Loucy (cell line): ENCODE data around the gene TFPI2.

ENCODE experiments used
- H2AFZ ChIP-seq: fragments of 200-600 bp; sonication (generic); 2 replicates; pipeline ENCODE4 v1.6.0; 2016; ENCODE audit warnings: antibody characterized with exemption, mild to moderate bottlenecking, low read length, moderate library complexity
- H3F3A ChIP-seq: fragments of 200-600 bp; 2 replicates; pipeline ENCODE4 v1.6.0; 2016; ENCODE audit warnings: antibody characterized with exemption, low read depth, mild to moderate bottlenecking
- H3K27me3 ChIP-seq: fragments of 200-600 bp; sonication (generic); 2 replicates; pipeline ENCODE4 v1.6.1; 2014; ENCODE audit warnings: low read length, mild to moderate bottlenecking; ENCODE audit not compliant: insufficient read depth, poor library complexity, severe bottlenecking
- H3K36me3 ChIP-seq: fragments of 200-600 bp; sonication (generic); 2 replicates; pipeline ENCODE4 v1.6.1; 2016; ENCODE audit warnings: low read length; ENCODE audit not compliant: insufficient read depth
- H3K4me1 ChIP-seq: fragments of 200-600 bp; sonication (generic); 2 replicates; pipeline ENCODE4 v1.5.1; 2014; ENCODE audit warnings: low read length, mild to moderate bottlenecking; ENCODE audit not compliant: insufficient read depth, poor library complexity, severe bottlenecking
- H3K4me2 ChIP-seq: fragments of 200-600 bp; sonication (generic); 2 replicates; pipeline ENCODE4 v1.6.0; 2014; ENCODE audit warnings: antibody characterized with exemption, low read length, low read depth, mild to moderate bottlenecking; ENCODE audit not compliant: poor library complexity, severe bottlenecking
- H3K4me3 ChIP-seq: fragments of 200-600 bp; sonication (generic); 2 replicates; pipeline ENCODE4 v1.5.1; 2014; ENCODE audit warnings: low read length, mild to moderate bottlenecking, mixed read lengths; ENCODE audit not compliant: poor library complexity, severe bottlenecking
- H3K79me2 ChIP-seq: fragments of 200-600 bp; sonication (generic); 2 replicates; pipeline ENCODE4 v1.6.1; 2014; ENCODE audit warnings: low read length; ENCODE audit not compliant: insufficient read depth
- H3K9ac ChIP-seq: fragments of 200-600 bp; sonication (generic); 2 replicates; pipeline ENCODE4 v1.6.0; 2014; ENCODE audit warnings: mild to moderate bottlenecking, low read depth, low read length, moderate library complexity; ENCODE audit not compliant: poor library complexity, severe bottlenecking
- H3K9me2 ChIP-seq: fragments of 200-600 bp; sonication (generic); replicated peaks from 2 replicates; pipeline ENCODE4 v1.6.1; 2016; ENCODE audit warnings: low read depth, low read length, mixed read lengths
- H3K9me3 ChIP-seq: fragments of 200-600 bp; sonication (generic); 2 replicates; pipeline ENCODE4 v1.6.1; 2014; ENCODE audit warnings: mild to moderate bottlenecking, antibody characterized with exemption, low read length, low read depth; ENCODE audit not compliant: insufficient read depth
- H4K20me1 ChIP-seq: fragments of 200-600 bp; sonication (generic); 2 replicates; pipeline ENCODE4 v1.6.0; 2014; ENCODE audit warnings: antibody characterized with exemption, low read length, mild to moderate bottlenecking; ENCODE audit not compliant: insufficient read depth, poor library complexity, severe bottlenecking
- CTCF ChIP-seq: fragments of 200-600 bp; sonication (generic); conservative IDR thresholded peaks from 2 replicates; pipeline ENCODE4 v1.5.1; 2014; ENCODE audit warnings: mild to moderate bottlenecking, antibody characterized with exemption, low read length
- EZH2phosphoT487 ChIP-seq: fragments of 200-600 bp; IDR thresholded peaks from 2 replicates; pipeline ENCODE4 v1.6.1; 2018; ENCODE audit warnings: antibody characterized with exemption, mild to moderate bottlenecking, moderate library complexity, borderline replicate concordance

Gene TFPI2

GRCh38 chr7:93935102-93935501 lies 44.5 kb upstream of the TFPI2 start:
- Histone ChIP-seq H3K9ac (no peak overlapping the region), H3F3A (no peaks in the 10 kb centered on the region), H3K27me3 (no peaks in the 10 kb centered on the region), H3K4me2 (no peak overlapping the region), H3K9me3 (no peaks in the 10 kb centered on the region), H3K4me1 (no peaks in the 10 kb centered on the region), H4K20me1 (no peaks in the 10 kb centered on the region), H3K79me2 (no peaks in the 10 kb centered on the region), H2AFZ (no peak overlapping the region), H3K36me3 (no peaks in the 10 kb centered on the region), H3K4me3 (no peak overlapping the region), H3K9me2 (no peaks in the 10 kb centered on the region)
- TF ChIP-seq CTCF, result no peak
- no peak for TF ChIP-seq EZH2phosphoT487

GRCh38 chr7:93933156-93933555 lies 42.6 kb upstream of the TFPI2 start:
- H3K27me3 ChIP-seq, result no peaks in the 10 kb centered on the region
- no peak overlapping the region for H3K4me3 ChIP-seq
- H3F3A ChIP-seq, result no peaks in the 10 kb centered on the region
- TF ChIP-seq CTCF (no peak), EZH2phosphoT487 (no peak)
- H3K79me2 ChIP-seq, result no peaks in the 10 kb centered on the region
- H3K9ac ChIP-seq, result no peak overlapping the region
- no peak overlapping the region for H2AFZ ChIP-seq
- no peaks in the 10 kb centered on the region for H3K36me3 ChIP-seq
- no peaks in the 10 kb centered on the region for H3K4me1 ChIP-seq
- no peak overlapping the region for H3K4me2 ChIP-seq
- no peaks in the 10 kb centered on the region for H3K9me2 ChIP-seq
- H4K20me1 ChIP-seq, result no peaks in the 10 kb centered on the region
- H3K9me3 ChIP-seq, result no peaks in the 10 kb centered on the region

GRCh38 chr7:93931655-93932054 lies 41.1 kb upstream of the TFPI2 start:
- no peak overlapping the region for H2AFZ ChIP-seq
- no peaks in the 10 kb centered on the region for H3K36me3 ChIP-seq

More at GRCh38 chr7:93931655-93932054, 41.1 kb upstream of the TFPI2 start:
- Histone ChIP-seq H3K4me2 (no peak overlapping the region), H3K9ac (no peak overlapping the region), H3K9me2 (no peaks in the 10 kb centered on the region), H3K79me2 (no peaks in the 10 kb centered on the region), H3K4me3 (no peak overlapping the region), H4K20me1 (no peaks in the 10 kb centered on the region), H3K4me1 (no peaks in the 10 kb centered on the region), H3K9me3 (no peaks in the 10 kb centered on the region), H3F3A (no peaks in the 10 kb centered on the region), H3K27me3 (no peaks in the 10 kb centered on the region)
- no peak for TF ChIP-seq CTCF
- no peak for TF ChIP-seq EZH2phosphoT487
